Ovary (tissue), 9 donors: Measurements from ENCODE around the gene KCNIP3. TPM values are rescaled to one million over a fixed set of nuclear protein-coding genes. Genes with fewer than 3 reads are reported as not detected.

Source experiments
- DNase-seq, 5 donors: peaks; one replicate each; pipeline ENCODE4 v3.0.0-alpha.2; 2019 to 2020
- H3K27ac ChIP-seq, 2 donors: fragments of 200-600 bp; one replicate each; pipeline versions ENCODE4 v1.5.1 to v1.8.0; 2019 to 2022
- H3K27me3 ChIP-seq: fragments of 200-600 bp; one replicate; pipeline ENCODE4 v1.8.0; 2022
- H3K36me3 ChIP-seq: fragments of 200-600 bp; sonication (generic); one replicate; pipeline ENCODE4 v1.5.1; 2019
- H3K4me1 ChIP-seq: one replicate; pipeline ENCODE4 v1.8.1; 2013; ENCODE audit warnings: mild to moderate bottlenecking, moderate library complexity; ENCODE audit not compliant: insufficient read depth
- H3K4me3 ChIP-seq: fragments of 200-600 bp; sonication (generic); one replicate; pipeline ENCODE4 v1.5.1; 2017
- H3K9me3 ChIP-seq, 2 donors: fragments of 200-600 bp in 1 of 2; sonication (generic) in 1 of 2; one replicate each; pipeline versions ENCODE4 v1.5.1 to v1.8.1; 2013 to 2019; ENCODE audit warnings: mild to moderate bottlenecking in 1 of 2, moderate library complexity in 1 of 2
- CTCF ChIP-seq, 3 donors: fragments of 450-650 bp in 2 of 3; fragments of 200-600 bp in 1 of 3; IDR thresholded peaks; one replicate each; pipeline versions ENCODE4 v1.5.1 to v1.8.0; 2016 to 2022; ENCODE audit warnings: antibody characterized with exemption in 3 of 3, mild to moderate bottlenecking in 1 of 3
- EP300 ChIP-seq: sonication (generic); formaldehyde crosslinking; IDR thresholded peaks from one replicate; pipeline ENCODE4 v1.6.1; 2017; ENCODE audit warnings: antibody characterized with exemption
- POLR2A ChIP-seq: fragments of 450-650 bp; IDR thresholded peaks from one replicate; pipeline ENCODE4 v1.6.1; 2017; ENCODE audit warnings: antibody characterized with exemption, mild to moderate bottlenecking, moderate library complexity
- WGBS, 3 donors: extraction: QIAGEN DNeasy Blood & Tissue Kit in 1 of 3; methylation state at CpG; one replicate each; pipeline versions ENCODE4 v1.1.5 to v1.1.7; 2013 to 2017; 5-methylcytosine and 5-hydroxymethylcytosine counted together
- intact Hi-C, 4 donors: fragments of 100-400 bp; cut with DNase I; formaldehyde crosslinking; loops; one replicate each; pipeline versions ENCODE4 v1.11.0 to v1.15.1; 2022 to 2023
- polyA plus RNA-seq, 2 donors: library from polyadenylated mRNA; stranded (reverse); fragments of 200-250 nt in 1 of 2; fragments of 350-450 nt in 1 of 2; fragmentation: Illumina TruSeq in 1 of 2; extraction: RNeasy Lipid Tissue Mini Kit (QIAGEN cat#74804) in 1 of 2; gene quantifications; one replicate each; pipeline ENCODE4 v1.2.3, GENCODE V29; 2013 to 2014
- total RNA-seq, 7 donors: library from RNA; depleted of rRNA in 2 of 7; stranded (reverse); fragments of >200 nt in 2 of 7; fragmentation: NEBNext Ultra II Directional in 3 of 7; extraction: Animal tissue kit (Norgen Biotek cat#: 25700) in 3 of 7; gene quantifications; one replicate each; pipeline versions ENCODE4 v1.1.0 to v1.2.4, GENCODE V29; 2016 to 2023
- donor health status: DM: no; HTN: no; CAD: no; lungs with moderate emphysema.
- donor health status: DM: no; HTN: no; CAD: no.
- donor health status: Bipolar disorder and iron deficiency.
- donor health status: DM: yes; HTN: yes; CAD: no.
- donor health status: DM: no; HTN: no; CAD: no.
- donor health status: DM: yes; HTN: yes; CAD: no.

The KCNIP3 gene
- total and polyA plus RNA-seq, 9 donors: 2.2 to 26.0 (median 11.7) TPM

- Histone ChIP-seq H3K9me3 (no peaks in the 10 kb centered on the region), H3K4me1 (no peaks in the 10 kb centered on the region), H3K27me3 (no peaks in the 10 kb centered on the region), H3K4me3 (no peak overlapping the region), H3K36me3 (no peaks in the 10 kb centered on the region), H3K27ac (no peak overlapping the region)
- TF ChIP-seq CTCF (IDR thresholded peaks at IDR 0.05): no peak
- TF ChIP-seq EP300: no peak
- TF ChIP-seq POLR2A: no peak
- DNase-seq: no peak
- 90 to 91% (median 91%) methylated on average over 13 of the region's 13 CpGs for WGBS, 3 donors
- intact Hi-C loops: no loop called here
These were observed 27.9 kb downstream of the KCNIP3 start for GRCh38 chr2:95325026-95325425.

DNA sequence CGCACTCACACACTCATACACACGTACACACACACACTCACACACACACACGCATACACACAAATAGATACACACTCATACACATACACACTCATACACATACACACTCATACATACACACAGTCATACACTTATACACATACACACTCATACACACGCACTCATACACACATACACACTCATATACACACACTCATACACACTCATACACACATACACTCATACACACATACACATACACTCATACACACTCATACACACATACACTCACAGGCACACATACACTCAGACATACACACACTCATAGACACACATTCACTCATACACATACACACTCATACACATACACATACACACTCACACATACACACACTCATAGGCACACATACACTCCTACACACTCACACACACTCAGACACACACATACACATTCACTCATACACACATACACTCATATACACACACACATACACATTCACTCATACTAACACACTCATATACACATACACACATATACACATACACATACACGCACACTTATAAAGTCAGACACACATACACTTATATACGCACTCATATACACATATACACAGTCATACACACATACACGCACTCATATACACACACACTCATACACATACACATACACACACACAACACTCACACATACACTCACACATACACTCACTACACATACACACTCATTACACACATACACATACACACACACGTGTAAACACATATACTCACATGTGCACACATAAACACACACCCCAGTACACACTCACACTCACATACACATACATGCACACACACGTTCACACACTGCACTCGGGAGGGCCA, 28.7 kb downstream of the KCNIP3 start:
- no peaks in the 10 kb centered on the region for H3K36me3 ChIP-seq
- H3K27ac ChIP-seq: no peak overlapping the region
- H3K9me3 ChIP-seq: no peaks in the 10 kb centered on the region
- no peak overlapping the region for H3K4me3 ChIP-seq
- H3K4me1 ChIP-seq: no peaks in the 10 kb centered on the region
- intact Hi-C loops: no loop called here
- TF ChIP-seq EP300 (no peak), POLR2A (no peak), CTCF (IDR thresholded peaks at IDR 0.05) (no peak)
- no peaks in the 10 kb centered on the region for H3K27me3 ChIP-seq
- no peak for DNase-seq
- WGBS, 3 donors: 90 to 94% (median 92%) methylated on average over 10 of the region's 10 CpGs

DNA sequence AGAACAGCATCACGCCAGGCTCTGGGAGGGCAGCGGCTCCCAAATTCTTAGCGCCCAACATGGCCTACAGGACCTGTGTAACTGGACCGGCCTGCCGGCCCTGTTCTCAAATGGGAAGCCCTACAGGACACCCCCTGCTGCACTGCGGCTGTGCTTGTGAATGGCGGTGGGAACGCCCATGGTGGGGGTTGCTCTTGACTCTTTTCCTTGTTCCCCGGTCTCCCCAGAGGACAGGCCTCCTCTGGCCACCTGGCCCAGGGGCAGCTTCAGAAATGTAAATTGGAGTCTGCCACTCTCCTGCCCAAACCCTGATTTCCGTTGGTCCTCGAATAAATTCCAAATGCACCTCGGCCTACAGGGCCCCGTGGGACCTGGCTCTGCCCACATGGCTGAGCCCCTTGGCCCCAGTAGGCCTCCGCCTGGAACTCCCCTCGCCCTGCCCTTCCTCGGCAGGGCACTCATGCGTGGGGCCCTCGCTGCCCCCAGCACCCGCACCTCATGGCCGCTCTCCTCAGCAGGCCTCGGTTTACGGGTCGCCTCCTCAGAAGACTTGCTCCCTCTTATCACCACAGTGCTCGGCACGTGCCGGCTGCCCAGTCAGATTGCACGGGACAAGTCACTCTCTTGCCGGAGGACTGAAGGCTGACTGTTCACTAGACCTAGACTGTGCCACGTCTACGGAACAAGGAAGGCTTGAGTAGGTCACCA, 29.4 kb downstream of the KCNIP3 start:
- Histone ChIP-seq H3K4me1 (no peaks in the 10 kb centered on the region), H3K9me3 (no peaks in the 10 kb centered on the region), H3K27me3 (no peaks in the 10 kb centered on the region), H3K4me3 (no peak overlapping the region), H3K36me3 (no peaks in the 10 kb centered on the region), H3K27ac (no peak overlapping the region)
- no peak for DNase-seq
- TF ChIP-seq EP300 (no peak), POLR2A (no peak), CTCF (IDR thresholded peaks at IDR 0.05) (no peak)
- WGBS, 3 donors: 91 to 95% (median 91%) methylated on average over 30 of the region's 30 CpGs
- intact Hi-C loops: no loop called here

DNA sequence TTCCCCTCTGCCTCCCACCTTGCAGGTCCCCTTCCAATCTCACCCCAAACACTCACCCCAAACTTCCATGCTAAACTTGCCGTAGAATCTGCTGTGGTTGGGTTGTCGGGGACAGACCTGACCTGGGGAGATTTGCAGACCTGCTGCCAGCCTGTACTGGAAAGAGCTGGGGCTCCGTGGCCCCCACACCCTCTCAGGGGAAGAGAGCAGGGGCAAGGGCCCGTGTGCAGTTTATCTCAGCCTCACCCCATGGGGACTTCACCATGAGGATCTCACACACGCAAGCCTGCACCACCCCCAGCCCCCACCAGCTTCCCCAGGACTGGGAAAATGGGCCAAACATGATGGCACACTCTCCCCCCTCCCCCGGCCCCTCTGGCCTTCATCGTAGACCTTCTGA, 30.7 kb downstream of the KCNIP3 start:
- H3K36me3 ChIP-seq: no peaks in the 10 kb centered on the region
- H3K4me1 ChIP-seq: no peaks in the 10 kb centered on the region
- DNase-seq: no peak
- no peak overlapping the region for H3K4me3 ChIP-seq
- no peaks in the 10 kb centered on the region for H3K27me3 ChIP-seq
- TF ChIP-seq CTCF (IDR thresholded peaks at IDR 0.05) (no peak), POLR2A (no peak), EP300 (no peak)
- intact Hi-C loops: no loop called here
- H3K27ac ChIP-seq: no peak overlapping the region
- no peaks in the 10 kb centered on the region for H3K9me3 ChIP-seq
- WGBS, 3 donors: 68 to 79% (median 70%) methylated on average over 7 of the region's 7 CpGs
